K562 (cell line): ENCODE results near the gene LMLN. TPM values are rescaled to one million over a fixed set of nuclear protein-coding genes. Genes with fewer than 3 reads are reported as not detected.

ENCODE experiments used
- DMBX1 ChIP-seq: fragments of 250-450 bp; sonication (Bioruptor Pico); IDR thresholded peaks from 2 replicates; pipeline ENCODE4 v1.8.0; 2022; ENCODE audit warnings: inconsistent platforms, mild to moderate bottlenecking, moderate library complexity, borderline replicate concordance
- ETV6 ChIP-seq, 3 experiments: fragments of 150-350 bp in 1 of 3; sonication (generic) in 1 of 3; formaldehyde crosslinking in 1 of 3; IDR thresholded peaks; 2 replicates each; pipeline versions ENCODE4 v1.6.1 to v1.8.0; 2014 to 2022; ENCODE audit warnings: borderline replicate concordance in 2 of 3, low read depth in 2 of 3, antibody characterized with exemption in 1 of 3, low read length in 1 of 3, mild to moderate bottlenecking in 1 of 3, missing genetic modification reagents in 1 of 3
- FOXO4 ChIP-seq: fragments of 450-650 bp; formaldehyde crosslinking; IDR thresholded peaks from 2 replicates; pipeline ENCODE4 v1.4.0; 2020; ENCODE audit warnings: mild to moderate bottlenecking, moderate library complexity
- KAT8 ChIP-seq: fragments of 450-650 bp; IDR thresholded peaks from 2 replicates; pipeline ENCODE4 v1.6.1; 2016; ENCODE audit warnings: low read depth, mild to moderate bottlenecking
- PRMT5 ChIP-seq: sonication (generic); formaldehyde crosslinking; IDR thresholded peaks from 2 replicates; pipeline ENCODE4 v1.5.0; 2020; ENCODE audit warnings: missing genetic modification reagents
- RBM17 ChIP-seq: fragments of 200-400 bp; formaldehyde crosslinking; IDR thresholded peaks from 2 replicates; pipeline ENCODE4 v1.6.1; 2017; ENCODE audit warnings: low read depth, mild to moderate bottlenecking, low read length, borderline replicate concordance
- SRSF9 ChIP-seq: fragments of 200-400 bp; formaldehyde crosslinking; IDR thresholded peaks from 2 replicates; pipeline ENCODE4 v1.6.1; 2017; ENCODE audit warnings: low read depth, low read length, borderline replicate concordance
- STAT6 ChIP-seq: sonication (generic); formaldehyde crosslinking; IDR thresholded peaks from 2 replicates; pipeline ENCODE4 v1.8.1; 2023; ENCODE audit warnings: mild to moderate bottlenecking, missing genetic modification reagents
- TBL1XR1 ChIP-seq, 2 experiments: IDR thresholded peaks; 2 replicates each; pipeline ENCODE4 v1.6.1; 2012; ENCODE audit warnings: improper control_type of control experiment in 2 of 2, low read length in 2 of 2, mild to moderate bottlenecking in 1 of 2
- TCF7L2 ChIP-seq: fragments of 150-350 bp; IDR thresholded peaks from 2 replicates; pipeline ENCODE4 v1.6.1; 2016; ENCODE audit warnings: low read depth, mild to moderate bottlenecking, low read length, moderate library complexity
- TEAD1 ChIP-seq, 2 experiments: fragments of 450-650 bp in 1 of 2; sonication (generic) in 1 of 2; formaldehyde crosslinking; IDR thresholded peaks; 2 replicates each; pipeline versions ENCODE4 v1.4.0 to v1.8.0; 2020 to 2022; ENCODE audit warnings: mild to moderate bottlenecking in 2 of 2, missing genetic modification reagents in 1 of 2
- U2AF1 ChIP-seq: fragments of 200-400 bp; formaldehyde crosslinking; optimal IDR thresholded peaks from 2 replicates; pipeline ENCODE3; 2017; ENCODE audit warnings: mild to moderate bottlenecking, low read depth, low read length, moderate library complexity
- WHSC1 ChIP-seq: IDR thresholded peaks from one replicate; pipeline ENCODE4 v1.6.1; 2012; ENCODE audit warnings: low read length, control low read depth, inconsistent platforms
- ZBTB7A ChIP-seq: IDR thresholded peaks from 2 replicates; pipeline ENCODE4 v1.6.1; 2011; ENCODE audit warnings: low read depth, mild to moderate bottlenecking, low read length, moderate library complexity, borderline replicate concordance; ENCODE audit not compliant: control insufficient read depth
- ZNF232 ChIP-seq: sonication (generic); formaldehyde crosslinking; IDR thresholded peaks from 2 replicates; pipeline ENCODE4 v1.8.0; 2022; ENCODE audit warnings: mild to moderate bottlenecking, missing genetic modification reagents
- ZNF263 ChIP-seq: sonication (generic); formaldehyde crosslinking; IDR thresholded peaks from 2 replicates; pipeline ENCODE4 v1.8.0; 2022; ENCODE audit warnings: mild to moderate bottlenecking, missing genetic modification reagents, borderline replicate concordance
- ZNF3 ChIP-seq: fragments of 250-450 bp; sonication (Bioruptor Pico); IDR thresholded peaks from 2 replicates; pipeline ENCODE4 v1.5.0; 2021; ENCODE audit warnings: mild to moderate bottlenecking, moderate library complexity
- polyA plus RNA-seq, 8 experiments: library from polyadenylated mRNA; depleted of rRNA in 4 of 8; stranded (reverse) in 5 of 8; unstranded in 3 of 8; fragments of >200 nt; fragmentation: Nextera tagmentation in 2 of 8; fragmentation: Illumina TruSeq in 1 of 8; extraction: Ambion mirVana in 2 of 8; extraction: Trizol in 1 of 8; gene quantifications; 2 replicates each; pipeline versions ENCODE4 v1.2.1 to v1.2.3, GENCODE V29; 2011 to 2014; ENCODE audit warnings: inconsistent platforms in 1 of 8, missing spikeins in 1 of 8
- total RNA-seq, 7 experiments: library from RNA; depleted of rRNA in 6 of 7; stranded (reverse); fragments of >200 nt in 6 of 7; fragmentation: Illumina TruSeq in 2 of 7; extraction: Trizol in 2 of 7; gene quantifications; 2 replicates each; pipeline versions ENCODE4 v1.2.1 to v1.2.3, GENCODE V29; 2011 to 2021; ENCODE audit warnings: low replicate concordance in 1 of 7
- TF ChIP-seq, protein P1 (sequence below): sonication (generic); formaldehyde crosslinking; IDR thresholded peaks from 2 replicates; pipeline ENCODE4 v1.8.0; 2022; ENCODE audit warnings: mild to moderate bottlenecking, missing genetic modification reagents
- TF ChIP-seq, protein P2 (sequence below): fragments of 250-450 bp; sonication (Bioruptor Pico); IDR thresholded peaks from 2 replicates; pipeline ENCODE4 v1.5.0; 2021; ENCODE audit warnings: mild to moderate bottlenecking, borderline replicate concordance

Gene LMLN
- total and polyA plus RNA-seq, 9 of the 15 experiments (the other 6 are each of a cell fraction or from before 2014, with no cell fraction given): 2.2 to 15.9 (median 6.9) TPM

DNA sequence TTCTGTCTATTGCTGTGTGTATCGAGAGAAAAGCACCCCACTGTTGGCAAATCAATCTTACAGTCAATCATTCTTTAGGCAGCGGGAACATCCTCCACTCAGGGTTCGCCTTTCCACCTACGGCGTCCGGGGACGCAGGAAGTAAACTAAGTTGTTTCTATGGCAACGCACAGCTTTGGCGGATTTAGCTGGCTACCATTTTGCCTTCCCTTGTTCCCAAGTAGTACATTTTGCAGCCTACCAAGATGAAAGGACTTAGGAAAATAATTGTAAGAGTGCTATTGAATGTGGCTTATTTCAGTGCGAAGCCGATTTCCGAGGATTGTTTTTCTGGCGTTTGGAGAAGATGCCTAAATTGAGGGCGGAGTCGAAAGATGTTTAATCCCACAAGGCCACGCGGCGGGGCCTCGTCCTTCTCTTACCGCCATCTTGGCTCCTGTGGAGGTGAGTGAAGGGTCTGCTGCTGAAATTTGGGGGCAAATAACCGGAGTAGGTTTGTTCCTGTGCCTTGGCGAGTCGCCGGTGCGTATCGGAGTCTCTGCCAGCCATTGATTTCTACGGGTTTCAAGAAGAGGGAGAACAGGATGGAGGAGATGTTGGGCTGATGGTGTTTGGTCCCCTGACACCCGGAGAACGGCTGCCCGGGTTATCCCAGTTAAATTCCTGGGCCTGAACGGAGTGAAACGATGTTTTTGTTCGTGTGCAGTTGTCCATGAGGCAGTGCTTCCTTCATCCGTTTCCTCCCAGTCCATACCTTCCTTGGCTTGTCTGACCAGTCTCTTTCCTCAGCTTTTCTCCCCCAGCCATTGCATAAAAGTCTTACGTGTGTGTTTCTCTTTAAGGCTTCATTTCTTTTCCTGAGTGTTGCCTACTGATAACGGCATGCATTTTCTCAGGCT is 10.0 kb upstream of the LMLN start, which contains the start of gene RPL35A (continued):
- TF ChIP-seq STAT6 (CRISPR knock-in tag) (no peak), KAT8 (peak; percentile 67; the same call in 1 of the 2 replicates), TCF7L2 (no peak), WHSC1 (no peak), DMBX1 (no peak), U2AF1 (no peak), SRSF9 (no peak), ZNF232 (CRISPR knock-in tag) (no peak), PRMT5 (no peak), TEAD1 (CRISPR knock-in tag; IDR thresholded peaks at IDR 0.05) (no peak), FOXO4 (CRISPR knock-in tag) (0 out of 2 replicates have a peak, but pooled peaks have one; percentile 28), ZNF263 (no peak; the same call in 1 of the 2 replicates), ZBTB7A (no peak), ZNF3 (CRISPR knock-in tag) (no peak), ETV6 (IDR thresholded peaks at IDR 0.05; ENCODE audit: borderline replicate concordance in 1 of 2, low read depth in 2 of 2, low read length in 1 of 2) (no peak), ETV6 (CRISPR knock-in tag; IDR thresholded peaks at IDR 0.05; ENCODE audit: borderline replicate concordance) (no peak), TBL1XR1 (IDR thresholded peaks at IDR 0.05; ENCODE audit: low read length in 2 of 2) (peak in 1 of 2 experiments; percentile 40; a peak in 1 of 4 replicates), RBM17 (no peak)
- TF ChIP-seq, protein P1, sequence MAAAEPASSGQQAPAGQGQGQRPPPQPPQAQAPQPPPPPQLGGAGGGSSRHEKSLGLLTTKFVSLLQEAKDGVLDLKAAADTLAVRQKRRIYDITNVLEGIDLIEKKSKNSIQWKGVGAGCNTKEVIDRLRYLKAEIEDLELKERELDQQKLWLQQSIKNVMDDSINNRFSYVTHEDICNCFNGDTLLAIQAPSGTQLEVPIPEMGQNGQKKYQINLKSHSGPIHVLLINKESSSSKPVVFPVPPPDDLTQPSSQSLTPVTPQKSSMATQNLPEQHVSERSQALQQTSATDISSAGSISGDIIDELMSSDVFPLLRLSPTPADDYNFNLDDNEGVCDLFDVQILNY: no peak
- TF ChIP-seq, protein P2, sequence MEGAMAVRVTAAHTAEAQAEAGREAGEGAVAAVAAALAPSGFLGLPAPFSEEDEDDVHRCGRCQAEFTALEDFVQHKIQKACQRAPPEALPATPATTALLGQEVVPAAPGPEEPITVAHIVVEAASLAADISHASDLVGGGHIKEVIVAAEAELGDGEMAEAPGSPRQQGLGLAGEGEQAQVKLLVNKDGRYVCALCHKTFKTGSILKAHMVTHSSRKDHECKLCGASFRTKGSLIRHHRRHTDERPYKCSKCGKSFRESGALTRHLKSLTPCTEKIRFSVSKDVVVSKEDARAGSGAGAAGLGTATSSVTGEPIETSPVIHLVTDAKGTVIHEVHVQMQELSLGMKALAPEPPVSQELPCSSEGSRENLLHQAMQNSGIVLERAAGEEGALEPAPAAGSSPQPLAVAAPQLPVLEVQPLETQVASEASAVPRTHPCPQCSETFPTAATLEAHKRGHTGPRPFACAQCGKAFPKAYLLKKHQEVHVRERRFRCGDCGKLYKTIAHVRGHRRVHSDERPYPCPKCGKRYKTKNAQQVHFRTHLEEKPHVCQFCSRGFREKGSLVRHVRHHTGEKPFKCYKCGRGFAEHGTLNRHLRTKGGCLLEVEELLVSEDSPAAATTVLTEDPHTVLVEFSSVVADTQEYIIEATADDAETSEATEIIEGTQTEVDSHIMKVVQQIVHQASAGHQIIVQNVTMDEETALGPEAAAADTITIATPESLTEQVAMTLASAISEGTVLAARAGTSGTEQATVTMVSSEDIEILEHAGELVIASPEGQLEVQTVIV (CRISPR knock-in tag): no peak
